ENCODE measurements around the gene TUBB6. TPM values are rescaled to one million over a fixed set of nuclear protein-coding genes. Genes with fewer than 3 reads are reported as not detected.

Gene TUBB6
- total RNA-seq, 1 experiment from 2014 or later: 240 TPM

DNA sequence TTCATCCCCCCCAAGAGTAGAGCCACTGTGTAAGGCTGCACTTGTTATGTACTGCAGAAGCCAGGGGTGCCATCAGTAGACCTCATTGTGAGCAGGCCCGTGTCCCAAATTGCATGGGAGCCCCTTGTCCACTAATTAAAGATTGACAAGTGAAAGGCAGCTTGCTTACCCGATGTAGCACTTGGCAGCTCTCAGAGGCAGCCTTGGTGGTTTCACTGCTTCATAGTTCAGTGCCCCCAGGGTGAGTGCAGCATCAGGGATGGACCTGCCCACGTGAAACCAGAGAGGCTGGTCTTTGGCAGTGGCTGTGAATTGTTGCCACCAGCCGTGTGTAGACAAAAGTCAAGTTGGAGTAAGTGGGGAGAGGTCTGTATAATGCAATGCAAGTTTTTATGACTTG lies 13.3 kb downstream of the TUBB6 start (continued):
- TF ChIP-seq, protein P1, sequence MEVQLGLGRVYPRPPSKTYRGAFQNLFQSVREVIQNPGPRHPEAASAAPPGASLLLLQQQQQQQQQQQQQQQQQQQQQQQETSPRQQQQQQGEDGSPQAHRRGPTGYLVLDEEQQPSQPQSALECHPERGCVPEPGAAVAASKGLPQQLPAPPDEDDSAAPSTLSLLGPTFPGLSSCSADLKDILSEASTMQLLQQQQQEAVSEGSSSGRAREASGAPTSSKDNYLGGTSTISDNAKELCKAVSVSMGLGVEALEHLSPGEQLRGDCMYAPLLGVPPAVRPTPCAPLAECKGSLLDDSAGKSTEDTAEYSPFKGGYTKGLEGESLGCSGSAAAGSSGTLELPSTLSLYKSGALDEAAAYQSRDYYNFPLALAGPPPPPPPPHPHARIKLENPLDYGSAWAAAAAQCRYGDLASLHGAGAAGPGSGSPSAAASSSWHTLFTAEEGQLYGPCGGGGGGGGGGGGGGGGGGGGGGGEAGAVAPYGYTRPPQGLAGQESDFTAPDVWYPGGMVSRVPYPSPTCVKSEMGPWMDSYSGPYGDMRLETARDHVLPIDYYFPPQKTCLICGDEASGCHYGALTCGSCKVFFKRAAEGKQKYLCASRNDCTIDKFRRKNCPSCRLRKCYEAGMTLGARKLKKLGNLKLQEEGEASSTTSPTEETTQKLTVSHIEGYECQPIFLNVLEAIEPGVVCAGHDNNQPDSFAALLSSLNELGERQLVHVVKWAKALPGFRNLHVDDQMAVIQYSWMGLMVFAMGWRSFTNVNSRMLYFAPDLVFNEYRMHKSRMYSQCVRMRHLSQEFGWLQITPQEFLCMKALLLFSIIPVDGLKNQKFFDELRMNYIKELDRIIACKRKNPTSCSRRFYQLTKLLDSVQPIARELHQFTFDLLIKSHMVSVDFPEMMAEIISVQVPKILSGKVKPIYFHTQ (CRISPR knock-in tag; IDR thresholded peaks at IDR 0.05): no peak
- no peak for TF ChIP-seq IRF2 (CRISPR knock-in tag; IDR thresholded peaks at IDR 0.05; ENCODE audit: borderline replicate concordance, low read depth)
- TF ChIP-seq, protein P2, sequence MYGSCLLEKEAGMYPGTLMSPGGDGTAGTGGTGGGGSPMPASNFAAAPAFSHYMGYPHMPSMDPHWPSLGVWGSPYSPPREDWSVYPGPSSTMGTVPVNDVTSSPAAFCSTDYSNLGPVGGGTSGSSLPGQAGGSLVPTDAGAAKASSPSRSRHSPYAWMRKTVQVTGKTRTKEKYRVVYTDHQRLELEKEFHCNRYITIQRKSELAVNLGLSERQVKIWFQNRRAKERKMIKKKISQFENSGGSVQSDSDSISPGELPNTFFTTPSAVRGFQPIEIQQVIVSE (CRISPR knock-in tag; IDR thresholded peaks at IDR 0.05; ENCODE audit: borderline replicate concordance): no peak
- TF ChIP-seq, protein P3, sequence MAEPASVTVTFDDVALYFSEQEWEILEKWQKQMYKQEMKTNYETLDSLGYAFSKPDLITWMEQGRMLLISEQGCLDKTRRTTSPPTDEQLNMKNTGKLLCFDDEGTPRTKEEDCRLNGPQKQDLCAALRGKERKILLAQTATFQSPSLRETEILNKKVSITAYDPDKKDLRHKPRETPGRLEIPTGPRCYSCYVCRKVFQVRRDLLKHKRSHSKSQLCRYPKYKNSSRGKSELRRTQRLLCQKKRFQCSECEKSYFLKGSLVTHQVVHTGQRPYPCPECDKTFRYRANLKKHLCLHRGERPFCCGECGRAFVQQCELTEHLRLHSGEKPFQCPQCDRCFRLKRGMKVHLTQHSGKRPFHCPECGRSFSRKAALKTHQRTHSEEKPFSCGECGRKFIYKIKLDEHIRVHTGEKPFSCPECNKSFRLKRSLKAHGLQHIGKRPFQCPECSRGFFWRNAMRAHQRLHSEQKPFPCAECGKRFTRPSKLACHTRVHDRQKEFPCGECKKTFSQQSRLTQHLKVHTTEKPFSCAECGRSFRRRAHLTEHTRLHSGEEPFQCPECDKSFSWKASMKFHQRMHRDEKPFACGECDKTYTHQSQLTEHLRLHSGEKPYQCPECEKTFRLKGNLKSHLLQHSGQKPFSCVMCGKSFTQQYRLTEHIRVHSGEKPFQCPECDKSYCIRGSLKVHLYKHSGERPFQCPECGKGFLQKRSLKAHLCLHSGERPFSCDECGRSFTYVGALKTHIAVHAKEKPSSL (CRISPR knock-in tag; conservative IDR thresholded peaks at IDR 0.05): no peak
- no peak for TF ChIP-seq ELF4 (CRISPR knock-in tag; IDR thresholded peaks at IDR 0.05; ENCODE audit: low read depth)
- TF ChIP-seq ZNF671 (CRISPR knock-in tag; IDR thresholded peaks at IDR 0.05): no peak
- TF ChIP-seq ZNF138 (CRISPR knock-in tag; conservative IDR thresholded peaks at IDR 0.05): no peak
- TF ChIP-seq GTF2I (CRISPR knock-in tag; conservative IDR thresholded peaks at IDR 0.05): no peak
- TF ChIP-seq, protein P4, sequence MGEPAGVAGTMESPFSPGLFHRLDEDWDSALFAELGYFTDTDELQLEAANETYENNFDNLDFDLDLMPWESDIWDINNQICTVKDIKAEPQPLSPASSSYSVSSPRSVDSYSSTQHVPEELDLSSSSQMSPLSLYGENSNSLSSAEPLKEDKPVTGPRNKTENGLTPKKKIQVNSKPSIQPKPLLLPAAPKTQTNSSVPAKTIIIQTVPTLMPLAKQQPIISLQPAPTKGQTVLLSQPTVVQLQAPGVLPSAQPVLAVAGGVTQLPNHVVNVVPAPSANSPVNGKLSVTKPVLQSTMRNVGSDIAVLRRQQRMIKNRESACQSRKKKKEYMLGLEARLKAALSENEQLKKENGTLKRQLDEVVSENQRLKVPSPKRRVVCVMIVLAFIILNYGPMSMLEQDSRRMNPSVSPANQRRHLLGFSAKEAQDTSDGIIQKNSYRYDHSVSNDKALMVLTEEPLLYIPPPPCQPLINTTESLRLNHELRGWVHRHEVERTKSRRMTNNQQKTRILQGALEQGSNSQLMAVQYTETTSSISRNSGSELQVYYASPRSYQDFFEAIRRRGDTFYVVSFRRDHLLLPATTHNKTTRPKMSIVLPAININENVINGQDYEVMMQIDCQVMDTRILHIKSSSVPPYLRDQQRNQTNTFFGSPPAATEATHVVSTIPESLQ (CRISPR knock-in tag; IDR thresholded peaks at IDR 0.05): no peak
- TF ChIP-seq, protein P5, sequence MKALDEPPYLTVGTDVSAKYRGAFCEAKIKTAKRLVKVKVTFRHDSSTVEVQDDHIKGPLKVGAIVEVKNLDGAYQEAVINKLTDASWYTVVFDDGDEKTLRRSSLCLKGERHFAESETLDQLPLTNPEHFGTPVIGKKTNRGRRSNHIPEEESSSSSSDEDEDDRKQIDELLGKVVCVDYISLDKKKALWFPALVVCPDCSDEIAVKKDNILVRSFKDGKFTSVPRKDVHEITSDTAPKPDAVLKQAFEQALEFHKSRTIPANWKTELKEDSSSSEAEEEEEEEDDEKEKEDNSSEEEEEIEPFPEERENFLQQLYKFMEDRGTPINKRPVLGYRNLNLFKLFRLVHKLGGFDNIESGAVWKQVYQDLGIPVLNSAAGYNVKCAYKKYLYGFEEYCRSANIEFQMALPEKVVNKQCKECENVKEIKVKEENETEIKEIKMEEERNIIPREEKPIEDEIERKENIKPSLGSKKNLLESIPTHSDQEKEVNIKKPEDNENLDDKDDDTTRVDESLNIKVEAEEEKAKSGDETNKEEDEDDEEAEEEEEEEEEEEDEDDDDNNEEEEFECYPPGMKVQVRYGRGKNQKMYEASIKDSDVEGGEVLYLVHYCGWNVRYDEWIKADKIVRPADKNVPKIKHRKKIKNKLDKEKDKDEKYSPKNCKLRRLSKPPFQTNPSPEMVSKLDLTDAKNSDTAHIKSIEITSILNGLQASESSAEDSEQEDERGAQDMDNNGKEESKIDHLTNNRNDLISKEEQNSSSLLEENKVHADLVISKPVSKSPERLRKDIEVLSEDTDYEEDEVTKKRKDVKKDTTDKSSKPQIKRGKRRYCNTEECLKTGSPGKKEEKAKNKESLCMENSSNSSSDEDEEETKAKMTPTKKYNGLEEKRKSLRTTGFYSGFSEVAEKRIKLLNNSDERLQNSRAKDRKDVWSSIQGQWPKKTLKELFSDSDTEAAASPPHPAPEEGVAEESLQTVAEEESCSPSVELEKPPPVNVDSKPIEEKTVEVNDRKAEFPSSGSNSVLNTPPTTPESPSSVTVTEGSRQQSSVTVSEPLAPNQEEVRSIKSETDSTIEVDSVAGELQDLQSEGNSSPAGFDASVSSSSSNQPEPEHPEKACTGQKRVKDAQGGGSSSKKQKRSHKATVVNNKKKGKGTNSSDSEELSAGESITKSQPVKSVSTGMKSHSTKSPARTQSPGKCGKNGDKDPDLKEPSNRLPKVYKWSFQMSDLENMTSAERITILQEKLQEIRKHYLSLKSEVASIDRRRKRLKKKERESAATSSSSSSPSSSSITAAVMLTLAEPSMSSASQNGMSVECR (CRISPR knock-in tag; IDR thresholded peaks at IDR 0.05; ENCODE audit: borderline replicate concordance): no peak
- TF ChIP-seq, protein P6, sequence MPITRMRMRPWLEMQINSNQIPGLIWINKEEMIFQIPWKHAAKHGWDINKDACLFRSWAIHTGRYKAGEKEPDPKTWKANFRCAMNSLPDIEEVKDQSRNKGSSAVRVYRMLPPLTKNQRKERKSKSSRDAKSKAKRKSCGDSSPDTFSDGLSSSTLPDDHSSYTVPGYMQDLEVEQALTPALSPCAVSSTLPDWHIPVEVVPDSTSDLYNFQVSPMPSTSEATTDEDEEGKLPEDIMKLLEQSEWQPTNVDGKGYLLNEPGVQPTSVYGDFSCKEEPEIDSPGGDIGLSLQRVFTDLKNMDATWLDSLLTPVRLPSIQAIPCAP (CRISPR knock-in tag; IDR thresholded peaks at IDR 0.05): no peak
- no peak for TF ChIP-seq FOXJ3 (CRISPR knock-in tag; IDR thresholded peaks at IDR 0.05; ENCODE audit: borderline replicate concordance)

Data from WTC11 (cell line).